GM13976 (cell line): ENCODE measurements around the gene NUAK2.

ENCODE experiments used
- DNase-seq: peaks from one replicate; pipeline ENCODE4 v3.0.0; 2012; ENCODE audit warnings: low spot score
- in situ Hi-C: fragments of 300-500 bp; cut with MboI; formaldehyde crosslinking; loops from one replicate; pipeline ENCODE4 v1.12.0; 2022; ENCODE audit warnings: low sequenced_read_pairs, mixed read lengths, inconsistent platforms; ENCODE audit not compliant: unreplicated experiment
- TF ChIP-seq, protein P1 (sequence below): IDR thresholded peaks from 2 replicates; pipeline ENCODE4 v1.5.1; 2012; ENCODE audit warnings: borderline replicate concordance, mild to moderate bottlenecking; ENCODE audit not compliant: insufficient read depth; ENCODE audit errors: extremely low read depth, missing control alignments, control extremely low read depth

The NUAK2 gene

GRCh38 chr1:205268846-205269680 lies 52.5 kb downstream of the NUAK2 start:
- TF ChIP-seq, protein P1, sequence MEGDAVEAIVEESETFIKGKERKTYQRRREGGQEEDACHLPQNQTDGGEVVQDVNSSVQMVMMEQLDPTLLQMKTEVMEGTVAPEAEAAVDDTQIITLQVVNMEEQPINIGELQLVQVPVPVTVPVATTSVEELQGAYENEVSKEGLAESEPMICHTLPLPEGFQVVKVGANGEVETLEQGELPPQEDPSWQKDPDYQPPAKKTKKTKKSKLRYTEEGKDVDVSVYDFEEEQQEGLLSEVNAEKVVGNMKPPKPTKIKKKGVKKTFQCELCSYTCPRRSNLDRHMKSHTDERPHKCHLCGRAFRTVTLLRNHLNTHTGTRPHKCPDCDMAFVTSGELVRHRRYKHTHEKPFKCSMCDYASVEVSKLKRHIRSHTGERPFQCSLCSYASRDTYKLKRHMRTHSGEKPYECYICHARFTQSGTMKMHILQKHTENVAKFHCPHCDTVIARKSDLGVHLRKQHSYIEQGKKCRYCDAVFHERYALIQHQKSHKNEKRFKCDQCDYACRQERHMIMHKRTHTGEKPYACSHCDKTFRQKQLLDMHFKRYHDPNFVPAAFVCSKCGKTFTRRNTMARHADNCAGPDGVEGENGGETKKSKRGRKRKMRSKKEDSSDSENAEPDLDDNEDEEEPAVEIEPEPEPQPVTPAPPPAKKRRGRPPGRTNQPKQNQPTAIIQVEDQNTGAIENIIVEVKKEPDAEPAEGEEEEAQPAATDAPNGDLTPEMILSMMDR, result no peak
- no peak for DNase-seq
- in situ Hi-C loops, result no loop called here

DNA sequence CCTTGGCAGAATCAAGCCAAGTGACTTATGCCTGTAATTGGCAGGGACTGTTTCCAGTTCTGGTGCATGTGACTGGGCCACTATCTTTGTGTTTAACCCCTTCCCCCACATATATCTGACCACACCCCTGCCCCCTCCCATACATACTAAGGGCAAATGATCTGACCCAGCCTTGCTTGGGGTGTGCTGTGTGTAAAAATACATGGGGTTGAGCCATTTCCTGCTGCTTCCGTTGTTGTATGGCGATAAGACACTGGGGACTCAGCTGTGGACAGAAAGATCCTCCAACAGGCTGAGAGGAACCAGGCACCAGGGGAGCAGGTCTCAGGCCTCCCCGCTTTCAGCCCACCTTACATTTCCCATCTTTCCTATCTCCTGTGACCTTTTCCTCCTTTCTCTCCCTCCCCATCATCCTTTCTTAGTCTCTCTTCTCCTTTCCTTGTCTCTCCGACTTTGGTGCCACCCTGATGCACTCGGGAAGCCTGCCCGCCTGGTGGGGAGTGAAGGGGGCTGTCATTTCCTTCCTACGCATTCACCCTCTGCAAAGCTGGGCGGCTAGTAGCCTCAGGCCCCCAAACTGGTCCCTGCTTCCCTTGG lies 54.1 kb downstream of the NUAK2 start:
- TF ChIP-seq, protein P1, result no peak
- in situ Hi-C loops, result no loop called here
- DNase-seq, result no peak

GRCh38 chr1:205266611-205267305 lies 54.8 kb downstream of the NUAK2 start:
- in situ Hi-C loops, result no loop called here
- TF ChIP-seq, protein P1, result no peak
- no peak for DNase-seq

DNA sequence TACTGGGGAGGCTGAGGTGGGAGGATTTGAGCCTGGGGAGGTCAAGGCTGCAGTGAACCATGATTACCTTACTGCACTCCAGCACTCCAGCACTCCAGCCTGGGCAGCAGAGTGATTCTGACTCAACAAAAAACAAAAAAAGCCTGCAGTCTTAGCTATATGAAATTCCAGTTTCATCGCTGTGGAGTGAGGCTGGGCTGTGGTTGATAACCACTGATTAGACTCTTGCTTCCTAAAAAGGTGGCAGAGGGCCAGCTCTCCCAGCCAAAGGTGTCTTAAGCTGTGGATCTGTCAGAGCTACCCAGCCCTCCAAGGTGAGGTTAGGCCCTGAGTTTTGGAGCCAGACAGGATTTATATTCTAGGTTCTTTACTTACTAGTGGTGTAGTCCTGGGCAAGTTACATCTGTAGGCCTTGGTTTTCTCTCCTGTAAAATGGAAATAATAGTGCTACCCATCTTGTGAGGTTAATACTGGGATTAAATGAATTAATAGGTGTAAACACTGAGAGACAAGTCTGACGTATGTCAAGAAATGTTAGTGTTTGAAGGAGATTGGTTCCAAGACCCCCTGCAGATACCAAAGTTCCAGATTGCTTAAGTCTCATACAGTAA lies 57.9 kb downstream of the NUAK2 start:
- TF ChIP-seq, protein P1, result no peak
- no peak for DNase-seq
- in situ Hi-C loops, result no loop called here

DNA sequence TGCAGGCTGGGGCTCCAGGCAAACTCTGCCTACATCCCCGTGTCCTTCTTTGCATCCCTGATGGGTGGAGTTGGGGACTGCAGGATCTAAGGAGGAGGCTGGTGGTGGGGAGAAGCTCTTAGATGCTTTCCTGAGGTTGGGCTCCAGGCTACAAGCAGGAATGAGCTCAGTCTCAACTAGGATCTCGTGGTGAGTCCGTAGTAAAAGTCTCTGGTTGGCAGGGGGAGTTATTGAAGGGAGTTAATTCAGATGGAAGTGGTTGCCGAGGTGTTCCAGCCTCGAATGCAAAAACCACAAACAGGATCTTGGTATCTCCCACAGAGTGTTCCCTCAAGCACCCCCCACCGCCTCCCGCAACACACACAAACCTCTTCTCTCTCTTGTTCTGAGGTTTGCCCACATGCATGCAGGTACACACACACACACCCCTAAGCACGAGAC lies 58.8 kb downstream of the NUAK2 start:
- DNase-seq, result no peak
- TF ChIP-seq, protein P1, result no peak
- in situ Hi-C loops, result no loop called here
